HepG2 (cell line): Measurements from ENCODE around the gene GBP3. TPM values are rescaled to one million over a fixed set of nuclear protein-coding genes. Genes with fewer than 3 reads are reported as not detected.
A peak's percentile ranks its signal among the peaks of the same experiment; 100 is the strongest.

ENCODE experiments used
- ATF1 ChIP-seq: IDR thresholded peaks from 2 replicates; pipeline ENCODE4 v1.6.1; 2016; ENCODE audit warnings: mild to moderate bottlenecking, control low read depth
- BRCA1 ChIP-seq: sonication (generic); formaldehyde crosslinking; IDR thresholded peaks from 2 replicates; pipeline ENCODE4 v1.4.0; 2020; ENCODE audit warnings: missing genetic modification reagents
- CCDC6 ChIP-seq: sonication (generic); formaldehyde crosslinking; IDR thresholded peaks from 2 replicates; pipeline ENCODE4 v1.8.1; 2022; ENCODE audit warnings: mild to moderate bottlenecking, missing genetic modification reagents, moderate library complexity
- CHD4 ChIP-seq: fragments of 200-600 bp; sonication (generic); IDR thresholded peaks from 2 replicates; pipeline ENCODE4 v1.7.0; 2017; ENCODE audit warnings: mild to moderate bottlenecking, low read length, borderline replicate concordance
- DMAP1 ChIP-seq: IDR thresholded peaks from 2 replicates; pipeline ENCODE4 v1.6.1; 2016
- DNMT1 ChIP-seq: sonication (generic); formaldehyde crosslinking; IDR thresholded peaks from 2 replicates; pipeline ENCODE4 v1.5.1; 2020; ENCODE audit warnings: mild to moderate bottlenecking, missing genetic modification reagents
- JARID2 ChIP-seq: sonication (generic); formaldehyde crosslinking; IDR thresholded peaks from 2 replicates; pipeline ENCODE4 v1.8.1; 2023; ENCODE audit warnings: missing genetic modification reagents, inconsistent platforms; ENCODE audit not compliant: insufficient replicate concordance
- MIER3 ChIP-seq: IDR thresholded peaks from 2 replicates; pipeline ENCODE4 v1.6.1; 2016; ENCODE audit warnings: missing compliant biosample characterization, borderline replicate concordance
- NCOA2 ChIP-seq: sonication (generic); formaldehyde crosslinking; IDR thresholded peaks from 2 replicates; pipeline ENCODE4 v1.8.0; 2022; ENCODE audit warnings: inconsistent platforms
- NFE2 ChIP-seq: sonication (generic); formaldehyde crosslinking; IDR thresholded peaks from 2 replicates; pipeline ENCODE4 v1.4.0; 2020; ENCODE audit warnings: missing genetic modification reagents
- RBM39 ChIP-seq: fragments of 200-400 bp; formaldehyde crosslinking; IDR thresholded peaks from one replicate; pipeline ENCODE4 v1.6.1; 2018; ENCODE audit warnings: antibody characterized with exemption, mild to moderate bottlenecking, low read depth, low read length; ENCODE audit not compliant: poor library complexity, severe bottlenecking
- RCOR2 ChIP-seq: IDR thresholded peaks from 2 replicates; pipeline ENCODE4 v1.6.1; 2016; ENCODE audit warnings: missing biosample characterization, missing genetic modification reagents
- SALL2 ChIP-seq: sonication (generic); formaldehyde crosslinking; IDR thresholded peaks from 2 replicates; pipeline ENCODE4 v1.8.1; 2023; ENCODE audit warnings: mild to moderate bottlenecking, missing genetic modification reagents, inconsistent platforms
- SP1 ChIP-seq, 2 experiments: fragments of 450-650 bp in 1 of 2; sonication (generic) in 1 of 2; formaldehyde crosslinking in 1 of 2; IDR thresholded peaks; 2 replicates each; pipeline versions ENCODE4 v1.4.0 to v1.6.1; 2016 to 2020; ENCODE audit warnings: missing genetic modification reagents in 1 of 2
- THAP11 ChIP-seq: IDR thresholded peaks from 2 replicates; pipeline ENCODE4 v1.6.1; 2016; ENCODE audit warnings: missing biosample characterization, missing genetic modification reagents
- ZBTB42 ChIP-seq: sonication (generic); formaldehyde crosslinking; IDR thresholded peaks from 2 replicates; pipeline ENCODE4 v1.5.0; 2020; ENCODE audit warnings: mild to moderate bottlenecking, missing genetic modification reagents
- ZFYVE20 ChIP-seq: sonication (generic); formaldehyde crosslinking; IDR thresholded peaks from 2 replicates; pipeline ENCODE4 v1.8.0; 2023; ENCODE audit warnings: low read depth, mild to moderate bottlenecking, moderate library complexity, missing genetic modification reagents, borderline replicate concordance
- ZNF609 ChIP-seq: sonication (generic); formaldehyde crosslinking; IDR thresholded peaks from 2 replicates; pipeline ENCODE4 v1.4.0; 2020; ENCODE audit warnings: mild to moderate bottlenecking, missing genetic modification reagents, borderline replicate concordance
- ZNF841 ChIP-seq: sonication (generic); formaldehyde crosslinking; IDR thresholded peaks from 2 replicates; pipeline ENCODE4 v1.8.1; 2023; ENCODE audit warnings: missing genetic modification reagents, borderline replicate concordance
- polyA plus RNA-seq, 8 experiments: library from polyadenylated mRNA; depleted of rRNA in 3 of 8; stranded (reverse) in 7 of 8; unstranded in 1 of 8; fragments of >200 nt; fragmentation: Illumina TruSeq in 4 of 8; extraction: Trizol in 4 of 8; gene quantifications; 2 replicates each; pipeline versions ENCODE4 v1.2.1 to v1.2.3, GENCODE V29; 2011 to 2016; ENCODE audit warnings: low read depth in 4 of 8, missing spikeins in 1 of 8, mixed read lengths in 1 of 8; ENCODE audit not compliant: insufficient read depth in 1 of 8
- total RNA-seq, 5 experiments: library from RNA; depleted of rRNA; stranded (reverse); fragments of >200 nt; fragmentation: Illumina TruSeq; extraction: Trizol; gene quantifications; 2 replicates each; pipeline ENCODE4 v1.2.3, GENCODE V29; 2016; ENCODE audit warnings: low read depth in 1 of 5
- TF ChIP-seq, protein P1 (sequence below): sonication (generic); formaldehyde crosslinking; IDR thresholded peaks from 2 replicates; pipeline ENCODE4 v1.4.0; 2020; ENCODE audit warnings: missing genetic modification reagents, mild to moderate bottlenecking, borderline replicate concordance
- TF ChIP-seq, protein P2 (sequence below): sonication (generic); formaldehyde crosslinking; IDR thresholded peaks from 2 replicates; pipeline ENCODE4 v1.4.0; 2020; ENCODE audit warnings: missing genetic modification reagents, borderline replicate concordance
- TF ChIP-seq, protein P3 (sequence below): sonication (generic); formaldehyde crosslinking; IDR thresholded peaks from 2 replicates; pipeline ENCODE4 v1.8.1; 2023; ENCODE audit warnings: mild to moderate bottlenecking, moderate library complexity, missing genetic modification reagents

Gene GBP3
- total and polyA plus RNA-seq, 2 of the 13 experiments (the other 11 are each of a cell fraction or from before 2014, with no cell fraction given), result 0.16 to 0.46 TPM

DNA sequence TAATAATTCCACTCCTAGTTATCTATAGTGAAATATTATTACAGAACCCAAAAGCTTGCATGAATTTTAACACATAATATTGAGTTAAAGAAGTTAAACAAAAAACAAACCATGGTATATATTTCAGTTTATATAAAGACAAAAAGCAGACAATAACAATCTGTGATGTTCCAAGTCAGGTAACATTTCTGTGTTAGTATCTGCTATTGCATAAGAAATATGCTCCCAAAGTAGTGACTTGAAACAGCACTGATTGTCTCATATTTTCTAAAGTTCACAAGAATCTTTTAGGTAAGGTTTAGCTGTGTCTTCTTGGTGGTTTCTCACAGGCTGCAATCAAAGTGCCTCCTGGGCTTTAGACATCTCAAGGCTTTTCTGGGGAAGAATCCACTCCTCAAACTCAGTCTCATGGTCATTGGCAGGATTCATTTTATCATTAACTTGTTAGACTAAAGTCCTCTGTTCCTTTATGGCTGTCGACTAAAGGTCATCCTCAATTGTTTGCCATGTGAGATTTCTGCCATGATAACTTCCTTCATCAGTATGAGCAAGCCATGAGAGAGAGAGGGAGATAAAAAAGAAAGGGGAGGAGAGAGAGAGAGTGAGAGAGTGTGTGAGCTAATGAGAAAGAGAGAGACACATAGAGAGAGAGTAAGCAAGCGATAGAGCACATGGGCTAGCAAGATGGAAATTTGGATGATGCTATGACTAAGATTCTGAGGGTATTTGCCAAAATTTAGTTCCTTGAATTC is 22.5 kb upstream of the GBP3 start (continued):
- no peak for TF ChIP-seq RBM39
- peak; percentile 58; the same call in 1 of the 2 replicates for TF ChIP-seq CCDC6 (CRISPR knock-in tag)
- TF ChIP-seq SP1 (IDR thresholded peaks at IDR 0.05), result no peak
- TF ChIP-seq SP1 (CRISPR knock-in tag; IDR thresholded peaks at IDR 0.05), result 0 out of 2 replicates have a peak, but pooled peaks have one; percentile 43
- no peak for TF ChIP-seq NFE2 (CRISPR knock-in tag)
- peak; percentile 82; the same call in 1 of the 2 replicates for TF ChIP-seq MIER3 (CRISPR knock-in tag)
- TF ChIP-seq ZFYVE20, result no peak
- TF ChIP-seq, protein P1, sequence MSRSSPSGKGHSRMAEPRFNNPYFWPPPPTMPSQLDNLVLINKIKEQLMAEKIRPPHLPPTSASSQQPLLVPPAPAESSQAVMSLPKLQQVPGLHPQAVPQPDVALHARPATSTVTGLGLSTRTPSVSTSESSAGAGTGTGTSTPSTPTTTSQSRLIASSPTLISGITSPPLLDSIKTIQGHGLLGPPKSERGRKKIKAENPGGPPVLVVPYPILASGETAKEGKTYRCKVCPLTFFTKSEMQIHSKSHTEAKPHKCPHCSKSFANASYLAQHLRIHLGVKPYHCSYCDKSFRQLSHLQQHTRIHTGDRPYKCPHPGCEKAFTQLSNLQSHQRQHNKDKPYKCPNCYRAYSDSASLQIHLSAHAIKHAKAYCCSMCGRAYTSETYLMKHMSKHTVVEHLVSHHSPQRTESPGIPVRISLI (CRISPR knock-in tag), result peak; percentile 43; the same call in 1 of the 2 replicates
- TF ChIP-seq ZNF841 (CRISPR knock-in tag), result no peak
- TF ChIP-seq BRCA1 (CRISPR knock-in tag), result 0 out of 2 replicates have a peak, but pooled peaks have one; percentile 53
- peak; percentile 3; the same call in 1 of the 2 replicates for TF ChIP-seq ATF1 (CRISPR knock-in tag)
- TF ChIP-seq NCOA2 (CRISPR knock-in tag), result peak; percentile 86
- TF ChIP-seq DMAP1 (CRISPR knock-in tag), result peak; percentile 71
- TF ChIP-seq SALL2 (CRISPR knock-in tag), result no peak
- TF ChIP-seq RCOR2 (CRISPR knock-in tag), result peak; percentile 91
- TF ChIP-seq, protein P2, sequence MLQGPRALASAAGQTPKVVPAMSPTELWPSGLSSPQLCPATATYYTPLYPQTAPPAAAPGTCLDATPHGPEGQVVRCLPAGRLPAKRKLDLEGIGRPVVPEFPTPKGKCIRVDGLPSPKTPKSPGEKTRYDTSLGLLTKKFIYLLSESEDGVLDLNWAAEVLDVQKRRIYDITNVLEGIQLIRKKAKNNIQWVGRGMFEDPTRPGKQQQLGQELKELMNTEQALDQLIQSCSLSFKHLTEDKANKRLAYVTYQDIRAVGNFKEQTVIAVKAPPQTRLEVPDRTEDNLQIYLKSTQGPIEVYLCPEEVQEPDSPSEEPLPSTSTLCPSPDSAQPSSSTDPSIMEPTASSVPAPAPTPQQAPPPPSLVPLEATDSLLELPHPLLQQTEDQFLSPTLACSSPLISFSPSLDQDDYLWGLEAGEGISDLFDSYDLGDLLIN (CRISPR knock-in tag), result no peak
- no peak for TF ChIP-seq DNMT1 (CRISPR knock-in tag)
- peak; percentile 40; the same call in 1 of the 2 replicates for TF ChIP-seq CHD4
- TF ChIP-seq JARID2 (CRISPR knock-in tag), result no peak
- TF ChIP-seq ZBTB42 (CRISPR knock-in tag), result no peak
- 0 out of 2 replicates have a peak, but pooled peaks have one; percentile 52 for TF ChIP-seq ZNF609
- TF ChIP-seq THAP11 (CRISPR knock-in tag), result peak; percentile 62
- TF ChIP-seq, protein P3, sequence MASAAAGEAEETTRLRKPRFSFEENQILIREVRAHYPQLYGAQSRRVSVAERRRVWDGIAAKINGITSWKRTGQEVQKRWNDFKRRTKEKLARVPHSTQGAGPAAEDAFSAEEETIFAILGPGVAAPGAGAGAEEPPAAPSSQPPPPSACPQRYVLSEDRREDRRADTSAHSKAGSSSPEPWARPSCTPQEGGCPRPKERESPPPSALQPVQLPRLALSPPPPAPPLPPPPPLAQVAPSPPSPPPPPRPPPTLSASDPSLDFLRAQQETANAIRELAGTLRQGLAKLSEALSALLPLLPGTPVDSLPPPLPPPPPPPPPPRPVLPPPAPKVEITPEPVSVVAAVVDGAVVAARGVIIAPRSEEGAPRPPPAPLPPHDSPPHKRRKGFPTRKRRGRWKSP (CRISPR knock-in tag), result no peak
